ENCODE data around the gene ANXA2. TPM values are rescaled to one million over a fixed set of nuclear protein-coding genes. Genes with fewer than 3 reads are reported as not detected.
A peak's percentile ranks its signal among the peaks of the same experiment; 100 is the strongest.
"Not testable (repeated sequence)": the region's sequence is repeated elsewhere in the genome, so short reads cannot be mapped to it uniquely, and the experiment has no call there.

Gene ANXA2
- total and polyA plus RNA-seq, 4 donors: 699 to 1,029 (median 797) TPM

- intact Hi-C loops (cut with DNase I): no loop called here
- no peak for DNase-seq
- no peaks in the 10 kb centered on the region for H3K36me3 ChIP-seq (ENCODE audit: control insufficient read depth in 1 of 2, insufficient read depth in 2 of 2, low read length in 1 of 2)
- H3K27ac ChIP-seq (ENCODE audit: low read depth in 1 of 2, low read length in 2 of 2): no peak overlapping the region
- H3K27me3 ChIP-seq (ENCODE audit: control insufficient read depth in 1 of 2, insufficient read depth in 2 of 2, low read length in 1 of 2): no peaks in the 10 kb centered on the region
- H3K9me3 ChIP-seq (ENCODE audit: control insufficient read depth, low read length): no peaks in the 10 kb centered on the region
- no peak for ATAC-seq (ENCODE audit: low FRiP score)
- WGBS, 2 donors: 97 to 98% methylated on average over 4 of the region's 4 CpGs
- H3K4me3 ChIP-seq (ENCODE audit: low read length in 2 of 2): no peak overlapping the region
- H3K4me1 ChIP-seq (ENCODE audit: control insufficient read depth in 1 of 2, insufficient read depth in 2 of 2, low read length in 2 of 2): peaks cover 1 to 4% of the 10 kb centered on the region in 2 donors
These were observed 19.3 kb upstream of the ANXA2 start for GRCh38 chr15:60417112-60417511.

GRCh38 chr15:60416484-60416883 lies 18.7 kb upstream of the ANXA2 start:
- ATAC-seq (ENCODE audit: low FRiP score) (no peak), DNase-seq (no peak)
- H3K36me3 ChIP-seq (ENCODE audit: control insufficient read depth in 1 of 2, insufficient read depth in 2 of 2, low read length in 1 of 2): no peaks in the 10 kb centered on the region
- WGBS, 2 donors: 97 to 99% methylated on average over 3 of the region's 3 CpGs
- H3K4me3 ChIP-seq (ENCODE audit: low read length in 2 of 2): no peak overlapping the region
- peaks cover under 1 to 6% of the 10 kb centered on the region in 2 donors for H3K4me1 ChIP-seq (ENCODE audit: control insufficient read depth in 1 of 2, insufficient read depth in 2 of 2, low read length in 2 of 2)
- intact Hi-C loops (cut with DNase I): no loop called here
- H3K27me3 ChIP-seq (ENCODE audit: control insufficient read depth in 1 of 2, insufficient read depth in 2 of 2, low read length in 1 of 2): no peaks in the 10 kb centered on the region
- H3K27ac ChIP-seq (ENCODE audit: low read depth in 1 of 2, low read length in 2 of 2): no peak overlapping the region
- no peaks in the 10 kb centered on the region for H3K9me3 ChIP-seq (ENCODE audit: control insufficient read depth, low read length)

GRCh38 chr15:60414016-60414682 lies 16.4 kb upstream of the ANXA2 start:
- ATAC-seq (ENCODE audit: low FRiP score) (peak; percentile 58), DNase-seq (no peak)
- Histone ChIP-seq H3K27ac (ENCODE audit: low read depth in 1 of 2, low read length in 2 of 2) (peak overlapping the region; percentile 6 to 28), H3K4me3 (ENCODE audit: low read length in 2 of 2) (no peak overlapping the region), H3K27me3 (ENCODE audit: control insufficient read depth in 1 of 2, insufficient read depth in 2 of 2, low read length in 1 of 2) (no peaks in the 10 kb centered on the region), H3K36me3 (ENCODE audit: control insufficient read depth in 1 of 2, insufficient read depth in 2 of 2, low read length in 1 of 2) (no peaks in the 10 kb centered on the region), H3K9me3 (ENCODE audit: control insufficient read depth, low read length) (no peaks in the 10 kb centered on the region), H3K4me1 (ENCODE audit: control insufficient read depth in 1 of 2, insufficient read depth in 2 of 2, low read length in 2 of 2) (peaks cover 0 to 7% of the 10 kb centered on the region in 2 donors)
- 50 to 57% methylated on average over 10 of the region's 10 CpGs for WGBS, 2 donors
- intact Hi-C loops (cut with DNase I): no loop called here

GRCh38 chr15:60413231-60413824 lies 15.5 kb upstream of the ANXA2 start:
- DNase-seq: no peak
- H3K27me3 ChIP-seq (ENCODE audit: control insufficient read depth in 1 of 2, insufficient read depth in 2 of 2, low read length in 1 of 2): no peaks in the 10 kb centered on the region
- peak overlapping the region; percentile 37 to 43 for H3K27ac ChIP-seq (ENCODE audit: low read depth in 1 of 2, low read length in 2 of 2)
- intact Hi-C loops (cut with DNase I): no loop called here
- H3K4me3 ChIP-seq (ENCODE audit: low read length in 2 of 2): no peak overlapping the region
- no peaks in the 10 kb centered on the region for H3K36me3 ChIP-seq (ENCODE audit: control insufficient read depth in 1 of 2, insufficient read depth in 2 of 2, low read length in 1 of 2)
- no peaks in the 10 kb centered on the region for H3K9me3 ChIP-seq (ENCODE audit: control insufficient read depth, low read length)
- WGBS, 2 donors: 8 to 14% methylated on average over 9 of the region's 9 CpGs
- no peak for ATAC-seq (ENCODE audit: low FRiP score)
- H3K4me1 ChIP-seq (ENCODE audit: control insufficient read depth in 1 of 2, insufficient read depth in 2 of 2, low read length in 2 of 2): peaks cover 0 to 7% of the 10 kb centered on the region in 2 donors

- ATAC-seq (ENCODE audit: low FRiP score); intact Hi-C loops (cut with DNase I); H3K4me1 ChIP-seq (ENCODE audit: control insufficient read depth in 1 of 2, insufficient read depth in 2 of 2, low read length in 2 of 2); H3K27me3 ChIP-seq (ENCODE audit: control insufficient read depth in 1 of 2, insufficient read depth in 2 of 2, low read length in 1 of 2); H3K36me3 ChIP-seq (ENCODE audit: control insufficient read depth in 1 of 2, insufficient read depth in 2 of 2, low read length in 1 of 2); DNase-seq; H3K4me3 ChIP-seq (ENCODE audit: low read length in 2 of 2); H3K9me3 ChIP-seq (ENCODE audit: control insufficient read depth, low read length): not testable (repeated sequence)
- peak overlapping the region in 1 of 2 donors; percentile 43 for H3K27ac ChIP-seq (ENCODE audit: low read depth in 1 of 2, low read length in 2 of 2)
- WGBS, 2 donors: 93 to 95% methylated on average over 21 of the region's 21 CpGs
These were observed 15.0 kb upstream of the ANXA2 start for GRCh38 chr15:60412807-60413206.

- H3K27me3 ChIP-seq (ENCODE audit: control insufficient read depth in 1 of 2, insufficient read depth in 2 of 2, low read length in 1 of 2): no peaks in the 10 kb centered on the region
- H3K27ac ChIP-seq (ENCODE audit: low read depth in 1 of 2, low read length in 2 of 2): no peak overlapping the region
- H3K4me3 ChIP-seq (ENCODE audit: low read length in 2 of 2): no peak overlapping the region
- peaks cover 0 to 7% of the 10 kb centered on the region in 2 donors for H3K4me1 ChIP-seq (ENCODE audit: control insufficient read depth in 1 of 2, insufficient read depth in 2 of 2, low read length in 2 of 2)
- H3K9me3 ChIP-seq (ENCODE audit: control insufficient read depth, low read length): no peaks in the 10 kb centered on the region
- 92 to 93% methylated on average over 9 of the region's 9 CpGs for WGBS, 2 donors
- H3K36me3 ChIP-seq (ENCODE audit: control insufficient read depth in 1 of 2, insufficient read depth in 2 of 2, low read length in 1 of 2): no peaks in the 10 kb centered on the region
- DNase-seq (no peak), ATAC-seq (ENCODE audit: low FRiP score) (no peak)
- intact Hi-C loops (cut with DNase I): no loop called here
These were observed 14.1 kb upstream of the ANXA2 start for GRCh38 chr15:60411774-60412425.

- H3K9me3 ChIP-seq (ENCODE audit: control insufficient read depth, low read length); H3K27me3 ChIP-seq (ENCODE audit: control insufficient read depth in 1 of 2, insufficient read depth in 2 of 2, low read length in 1 of 2); DNase-seq; H3K4me1 ChIP-seq (ENCODE audit: control insufficient read depth in 1 of 2, insufficient read depth in 2 of 2, low read length in 2 of 2); H3K27ac ChIP-seq (ENCODE audit: low read depth in 1 of 2, low read length in 2 of 2); H3K4me3 ChIP-seq (ENCODE audit: low read length in 2 of 2); ATAC-seq (ENCODE audit: low FRiP score); intact Hi-C loops (cut with DNase I); H3K36me3 ChIP-seq (ENCODE audit: control insufficient read depth in 1 of 2, insufficient read depth in 2 of 2, low read length in 1 of 2): not testable (repeated sequence)
- 96 to 97% methylated on average over 9 of the region's 9 CpGs for WGBS, 2 donors
These were observed 12.6 kb upstream of the ANXA2 start for GRCh38 chr15:60410350-60410749.

GRCh38 chr15:60408463-60408981 lies 10.7 kb upstream of the ANXA2 start:
- H3K36me3 ChIP-seq (ENCODE audit: control insufficient read depth in 1 of 2, insufficient read depth in 2 of 2, low read length in 1 of 2): no peaks in the 10 kb centered on the region
- no peaks in the 10 kb centered on the region for H3K9me3 ChIP-seq (ENCODE audit: control insufficient read depth, low read length)
- H3K4me1 ChIP-seq (ENCODE audit: control insufficient read depth in 1 of 2, insufficient read depth in 2 of 2, low read length in 2 of 2): peaks cover 0 to 3% of the 10 kb centered on the region in 2 donors
- no peak overlapping the region for H3K4me3 ChIP-seq (ENCODE audit: low read length in 2 of 2)
- intact Hi-C loops (cut with DNase I): no loop called here
- ATAC-seq (ENCODE audit: low FRiP score) (peak; percentile 59), DNase-seq (no peak)
- no peaks in the 10 kb centered on the region for H3K27me3 ChIP-seq (ENCODE audit: control insufficient read depth in 1 of 2, insufficient read depth in 2 of 2, low read length in 1 of 2)
- no peak overlapping the region for H3K27ac ChIP-seq (ENCODE audit: low read depth in 1 of 2, low read length in 2 of 2)

- H3K4me3 ChIP-seq (ENCODE audit: low read length in 2 of 2): no peak overlapping the region
- no peaks in the 10 kb centered on the region for H3K27me3 ChIP-seq (ENCODE audit: control insufficient read depth in 1 of 2, insufficient read depth in 2 of 2, low read length in 1 of 2)
- intact Hi-C loops (cut with DNase I): no loop called here
- no peaks in the 10 kb centered on the region for H3K9me3 ChIP-seq (ENCODE audit: control insufficient read depth, low read length)
- no peak overlapping the region for H3K27ac ChIP-seq (ENCODE audit: low read depth in 1 of 2, low read length in 2 of 2)
- H3K4me1 ChIP-seq (ENCODE audit: control insufficient read depth in 1 of 2, insufficient read depth in 2 of 2, low read length in 2 of 2): peaks cover 3% of the 10 kb centered on the region in 2 donors
- no peak for DNase-seq
- H3K36me3 ChIP-seq (ENCODE audit: control insufficient read depth in 1 of 2, insufficient read depth in 2 of 2, low read length in 1 of 2): no peaks in the 10 kb centered on the region
- no peak for ATAC-seq (ENCODE audit: low FRiP score)
These were observed 9.6 kb upstream of the ANXA2 start for GRCh38 chr15:60407415-60407805.

Measured in aorta (tissue), 5 donors.